B cell (primary cell): ENCODE data around the gene MC1R.
"Not testable (repeated sequence)": the region's sequence is repeated elsewhere in the genome, so short reads cannot be mapped to it uniquely, and the experiment has no call there.

Experiments
- EZH2 ChIP-seq: IDR thresholded peaks from 2 replicates; pipeline ENCODE4 v1.6.1; 2012; ENCODE audit warnings: borderline replicate concordance, low read depth, mild to moderate bottlenecking, moderate library complexity, low read length; ENCODE audit not compliant: insufficient read depth, poor library complexity, severe bottlenecking
- TF ChIP-seq, protein P1 (sequence below): fragments of 200-600 bp; IDR thresholded peaks from one replicate; pipeline ENCODE4 v1.8.0; 2022; ENCODE audit warnings: antibody characterized with exemption, mild to moderate bottlenecking

DNA sequence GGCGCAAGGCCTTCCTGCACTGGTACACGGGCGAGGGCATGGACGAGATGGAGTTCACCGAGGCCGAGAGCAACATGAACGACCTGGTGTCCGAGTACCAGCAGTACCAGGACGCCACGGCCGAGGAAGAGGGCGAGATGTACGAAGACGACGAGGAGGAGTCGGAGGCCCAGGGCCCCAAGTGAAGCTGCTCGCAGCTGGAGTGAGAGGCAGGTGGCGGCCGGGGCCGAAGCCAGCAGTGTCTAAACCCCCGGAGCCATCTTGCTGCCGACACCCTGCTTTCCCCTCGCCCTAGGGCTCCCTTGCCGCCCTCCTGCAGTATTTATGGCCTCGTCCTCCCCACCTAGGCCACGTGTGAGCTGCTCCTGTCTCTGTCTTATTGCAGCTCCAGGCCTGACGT is 17.0 kb downstream of the MC1R start:
- TF ChIP-seq EZH2: not testable (repeated sequence)
- TF ChIP-seq, protein P1, sequence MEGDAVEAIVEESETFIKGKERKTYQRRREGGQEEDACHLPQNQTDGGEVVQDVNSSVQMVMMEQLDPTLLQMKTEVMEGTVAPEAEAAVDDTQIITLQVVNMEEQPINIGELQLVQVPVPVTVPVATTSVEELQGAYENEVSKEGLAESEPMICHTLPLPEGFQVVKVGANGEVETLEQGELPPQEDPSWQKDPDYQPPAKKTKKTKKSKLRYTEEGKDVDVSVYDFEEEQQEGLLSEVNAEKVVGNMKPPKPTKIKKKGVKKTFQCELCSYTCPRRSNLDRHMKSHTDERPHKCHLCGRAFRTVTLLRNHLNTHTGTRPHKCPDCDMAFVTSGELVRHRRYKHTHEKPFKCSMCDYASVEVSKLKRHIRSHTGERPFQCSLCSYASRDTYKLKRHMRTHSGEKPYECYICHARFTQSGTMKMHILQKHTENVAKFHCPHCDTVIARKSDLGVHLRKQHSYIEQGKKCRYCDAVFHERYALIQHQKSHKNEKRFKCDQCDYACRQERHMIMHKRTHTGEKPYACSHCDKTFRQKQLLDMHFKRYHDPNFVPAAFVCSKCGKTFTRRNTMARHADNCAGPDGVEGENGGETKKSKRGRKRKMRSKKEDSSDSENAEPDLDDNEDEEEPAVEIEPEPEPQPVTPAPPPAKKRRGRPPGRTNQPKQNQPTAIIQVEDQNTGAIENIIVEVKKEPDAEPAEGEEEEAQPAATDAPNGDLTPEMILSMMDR: not testable (repeated sequence)
